Muscle of arm (tissue), 12 donors: ENCODE measurements around the gene SHISA7. TPM values are rescaled to one million over a fixed set of nuclear protein-coding genes. Genes with fewer than 3 reads are reported as not detected.
"Not testable (repeated sequence)": the region's sequence is repeated elsewhere in the genome, so short reads cannot be mapped to it uniquely, and the experiment has no call there.

Experiments used
- DNase-seq: peaks from one replicate; pipeline ENCODE4 v3.0.0-alpha.2; 2013
- polyA plus RNA-seq, 12 donors: library from polyadenylated mRNA; unstranded; fragments of 120-200 nt; gene quantifications; one replicate each; pipeline ENCODE4 v1.2.1, GENCODE V29; 2013; ENCODE audit not compliant: insufficient read length in 12 of 12

Gene SHISA7
- polyA plus RNA-seq, 12 donors = 0.07 to 1.1 (median 0.17) TPM; not detected in 2

- DNase-seq = no peak
These were observed 23.4 kb downstream of the SHISA7 start for GRCh38 chr19:55419624-55420236.

DNA sequence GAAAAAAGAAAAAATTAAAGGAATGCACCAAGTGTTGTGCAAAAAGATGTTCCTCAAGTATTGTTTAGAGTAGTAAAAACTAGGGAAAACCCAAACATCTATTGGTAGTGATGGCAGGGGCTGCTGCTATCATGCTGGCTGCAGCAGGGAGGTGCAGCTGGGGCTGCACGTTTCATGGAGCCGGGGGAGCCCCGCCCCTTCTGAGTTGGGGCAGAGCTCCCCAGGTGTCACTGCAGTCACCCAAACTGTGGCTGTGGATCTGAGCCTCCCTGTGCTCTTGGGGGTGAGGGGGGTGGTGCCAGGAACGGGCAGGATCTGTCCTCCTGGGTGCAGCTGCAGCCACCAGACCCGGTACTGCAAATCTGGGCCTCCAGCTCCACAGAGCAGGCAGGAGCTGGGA, 24.0 kb downstream of the SHISA7 start:
- no peak for DNase-seq

GRCh38 chr19:55418185-55418584, 24.9 kb downstream of the SHISA7 start:
- DNase-seq = peak; percentile 75

DNA sequence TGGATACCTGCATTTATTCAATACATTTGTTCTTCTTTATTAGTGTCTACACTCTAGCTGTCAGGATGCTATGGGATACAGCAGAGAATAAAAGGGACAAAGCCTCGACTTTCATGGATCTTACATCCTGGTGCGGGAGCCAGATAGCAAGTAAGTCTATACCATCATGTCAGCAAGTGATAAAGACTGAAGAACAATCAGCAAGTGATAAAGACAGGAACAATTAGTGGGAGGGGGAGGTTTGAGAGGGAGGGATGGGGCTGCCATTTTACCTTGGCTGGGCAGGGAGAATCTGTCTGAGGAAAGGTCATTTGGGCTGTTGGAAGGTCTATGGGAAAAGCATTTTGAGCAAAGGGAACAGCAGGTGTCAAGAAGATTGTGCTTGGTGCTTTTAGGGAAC, 32.9 kb downstream of the SHISA7 start:
- DNase-seq = no peak

GRCh38 chr19:55409179-55409578, 33.9 kb downstream of the SHISA7 start:
- not testable (repeated sequence) for DNase-seq

GRCh38 chr19:55408533-55408872, 34.6 kb downstream of the SHISA7 start:
- no peak for DNase-seq

- DNase-seq = peak; percentile 99
These were observed 35.1 kb downstream of the SHISA7 start for GRCh38 chr19:55407800-55408532.

- not testable (repeated sequence) for DNase-seq
These were observed 35.6 kb downstream of the SHISA7 start, which contains the start of gene UBE2S for GRCh38 chr19:55407550-55407799. TSS of gene UBE2S (minus strand) at chr19:55407788. CDS start at chr19:55407589, 199 bp downstream.

DNA sequence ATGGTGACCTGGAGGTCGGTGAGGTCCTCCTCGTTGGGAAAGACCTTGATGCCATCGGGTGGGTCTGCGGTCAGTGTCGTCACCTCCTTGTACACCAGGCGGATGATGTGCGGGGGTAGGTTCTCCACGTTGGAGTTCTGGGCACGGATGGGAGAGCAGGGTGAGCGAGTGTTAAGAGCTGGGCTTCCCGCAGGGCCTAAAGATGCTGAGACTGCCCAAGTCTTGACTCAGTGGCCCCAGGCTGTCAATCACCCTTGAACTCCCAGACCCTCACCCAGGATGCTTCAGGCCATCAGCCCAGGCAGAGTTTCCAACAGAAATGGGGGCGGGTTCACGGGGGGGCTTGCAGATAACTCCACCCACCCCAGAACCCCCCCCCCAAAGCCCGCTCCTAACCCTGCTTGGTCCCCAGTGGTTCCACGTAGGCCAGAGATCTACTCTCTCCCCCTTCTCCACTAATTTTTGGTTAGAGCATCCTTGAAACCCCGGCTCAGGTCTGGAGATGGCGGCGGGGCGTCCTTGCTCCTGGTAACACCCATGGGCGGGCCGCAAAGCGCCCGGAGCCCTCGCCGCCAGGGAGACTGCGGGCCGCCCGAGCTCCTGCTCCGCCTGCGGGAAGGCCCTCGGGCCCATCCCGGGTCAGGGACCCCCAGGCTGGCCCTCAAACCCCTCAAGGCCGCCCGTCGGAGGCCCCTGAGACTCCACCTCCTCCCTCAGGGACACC, 36.1 kb downstream of the SHISA7 start:
- peak; percentile 22 for DNase-seq

- no peak for DNase-seq
These were observed 36.8 kb downstream of the SHISA7 start for GRCh38 chr19:55406091-55406825.

DNA sequence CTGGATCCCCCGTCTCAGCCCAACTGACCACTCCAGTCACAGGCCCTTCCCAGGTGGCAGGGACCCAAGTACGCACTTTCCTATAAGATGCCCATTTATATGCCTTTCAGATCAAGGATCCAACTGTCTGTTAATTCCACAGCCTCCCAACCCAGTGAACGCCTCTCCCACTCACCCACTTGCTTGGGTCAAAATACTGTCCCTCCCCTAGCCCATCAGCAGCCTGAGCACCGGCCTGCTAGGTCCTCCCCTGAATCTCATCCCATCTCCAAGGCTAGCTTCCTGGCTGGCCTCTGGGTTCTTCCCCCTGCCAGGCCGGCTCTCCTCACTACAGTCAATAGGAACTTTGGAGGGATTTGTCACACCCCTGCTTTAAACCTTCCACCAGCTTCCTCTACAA, 37.5 kb downstream of the SHISA7 start:
- no peak for DNase-seq

GRCh38 chr19:55402509-55402908, 40.6 kb downstream of the SHISA7 start:
- no peak for DNase-seq

- DNase-seq = not testable (repeated sequence)
These were observed 41.7 kb downstream of the SHISA7 start for GRCh38 chr19:55401390-55401789.

DNA sequence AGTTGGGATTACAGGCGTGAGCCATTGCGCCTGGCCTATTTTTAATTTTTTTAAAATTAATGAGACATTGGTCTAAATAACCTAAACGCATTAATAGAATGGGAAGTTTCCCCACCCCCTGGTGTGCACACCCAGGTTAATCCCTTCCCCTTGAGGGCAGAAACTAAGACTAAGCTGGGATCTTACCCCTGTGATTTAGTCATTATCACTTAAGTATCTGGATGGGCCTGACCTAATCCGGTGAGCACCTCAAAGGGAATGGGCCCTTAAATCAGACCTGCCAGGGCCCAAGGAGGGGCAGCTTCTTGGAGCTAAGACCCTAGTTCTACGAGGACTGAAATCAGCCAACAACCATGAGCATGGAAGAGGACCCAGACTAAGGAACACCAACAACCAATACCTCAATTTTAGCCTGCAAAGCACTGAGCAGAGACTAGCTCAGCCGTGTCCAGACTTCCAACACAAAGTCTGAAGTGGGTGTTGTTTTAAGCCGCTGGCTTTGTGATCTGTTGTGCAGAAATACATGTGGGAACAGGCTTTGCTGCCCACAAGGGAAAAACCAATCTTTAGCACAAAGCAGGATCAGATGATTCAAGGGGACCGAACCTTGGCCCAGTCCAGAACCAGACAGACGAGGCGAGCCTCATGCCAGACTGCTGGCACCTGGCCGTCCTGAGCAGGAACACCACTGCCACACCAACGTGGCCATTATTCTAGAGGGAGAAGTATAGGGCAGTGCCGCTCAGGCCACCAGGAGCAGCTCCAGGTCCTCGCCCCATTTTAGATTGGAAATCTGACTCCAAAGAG, 42.6 kb downstream of the SHISA7 start:
- no peak for DNase-seq

GRCh38 chr19:55398200-55398925, 44.7 kb downstream of the SHISA7 start:
- no peak for DNase-seq

DNA sequence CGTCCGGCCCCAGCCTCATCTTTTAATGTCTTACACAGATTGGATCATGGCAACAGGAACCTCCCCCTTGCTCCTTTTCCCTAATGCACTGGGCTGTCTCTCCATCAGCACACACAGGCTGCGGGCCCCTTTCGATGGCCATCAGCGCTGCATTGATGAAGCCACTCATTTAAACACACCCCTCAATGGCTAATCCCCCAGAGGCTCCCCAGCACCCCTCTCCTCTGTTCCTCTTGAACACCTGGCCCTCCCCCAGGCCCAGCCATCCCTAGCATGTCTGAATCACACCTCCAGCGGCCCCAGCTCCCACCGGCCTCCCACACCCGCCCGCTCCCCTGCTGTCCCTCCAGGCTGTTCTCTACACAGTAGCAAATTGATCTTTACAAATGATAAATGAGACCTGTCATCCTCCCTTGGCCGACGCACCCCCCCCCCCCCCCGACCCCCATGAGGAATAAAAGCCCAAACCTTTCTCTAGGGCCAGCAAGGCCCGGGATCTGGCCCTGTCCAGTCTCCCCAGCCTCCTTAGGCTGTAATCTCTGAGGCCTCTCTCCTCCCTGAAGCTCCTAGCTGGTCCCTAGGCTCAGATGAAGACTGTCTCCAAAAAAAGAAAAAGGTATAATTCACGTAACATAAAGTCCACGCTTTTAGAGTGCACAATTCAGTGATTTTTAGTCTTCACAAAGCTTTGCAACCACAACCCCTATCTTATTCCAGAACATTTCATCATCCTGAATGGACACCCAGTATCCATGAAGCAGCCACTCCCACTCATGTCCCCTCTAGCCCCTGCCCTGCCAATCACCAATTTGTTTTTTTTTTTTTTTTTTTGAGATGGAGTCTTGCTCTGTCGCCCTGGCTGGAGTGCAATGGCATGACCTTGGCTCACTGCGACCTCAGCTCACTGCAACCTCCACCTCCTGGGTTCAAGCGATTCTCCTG, 50.0 kb downstream of the SHISA7 start:
- DNase-seq = no peak

DNA sequence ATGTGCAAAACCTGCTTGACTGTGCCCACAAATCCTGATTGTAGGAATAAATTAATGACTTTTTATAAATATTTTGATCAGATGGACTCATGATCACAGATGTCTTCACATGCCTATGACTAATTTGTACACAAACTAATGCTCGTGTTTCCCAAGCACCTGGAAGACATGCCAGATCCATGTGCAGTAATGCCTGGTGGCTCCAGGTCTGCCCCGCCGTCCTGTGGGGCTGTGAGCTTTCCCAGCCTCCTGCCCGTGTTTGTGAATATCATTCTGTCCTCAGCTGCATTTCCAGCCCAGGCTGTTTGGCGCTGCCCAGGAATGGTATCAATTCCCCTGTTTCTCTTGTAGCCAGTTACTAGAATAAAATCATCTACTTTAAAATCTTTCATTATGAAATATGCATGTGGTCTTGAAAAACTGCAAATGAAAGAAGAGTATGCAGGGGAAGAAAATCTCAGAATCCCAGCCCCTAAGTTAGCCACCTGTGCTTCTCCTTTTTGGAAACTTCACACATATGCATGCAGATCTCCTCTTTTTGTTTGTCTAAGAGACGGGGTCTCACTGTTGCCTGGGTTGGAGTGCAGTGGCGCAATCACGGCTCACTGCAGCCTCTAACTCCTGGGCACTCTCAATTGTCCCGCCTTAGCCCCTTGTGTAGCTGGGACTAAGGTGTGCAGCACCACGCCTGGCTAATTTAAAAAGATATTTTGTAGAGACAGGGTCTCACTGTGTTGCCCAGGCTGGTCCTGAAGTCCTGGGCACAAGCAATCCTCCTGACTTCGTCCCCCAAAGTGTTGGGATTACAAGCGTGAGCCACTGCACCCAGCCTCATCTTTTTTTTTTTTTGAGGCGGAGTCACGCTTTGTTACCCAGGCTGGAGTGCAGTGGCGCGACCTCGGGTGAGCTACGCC, 51.1 kb downstream of the SHISA7 start:
- no peak for DNase-seq

- DNase-seq = no peak
These were observed 51.9 kb downstream of the SHISA7 start for GRCh38 chr19:55391191-55391670.
